A673 (cell line): ENCODE data around the gene DENND2D.

Experiments used
- EZH2 ChIP-seq: fragments of 200-600 bp; sonication (generic); IDR thresholded peaks from 2 replicates; pipeline ENCODE4 v1.6.1; 2017; ENCODE audit warnings: borderline replicate concordance, low read depth, mild to moderate bottlenecking, mixed read lengths, antibody characterized with exemption, low read length; ENCODE audit not compliant: poor library complexity, severe bottlenecking
- TF ChIP-seq, protein P1 (sequence below): fragments of 300-800, 200-600 bp; sonication (generic); conservative IDR thresholded peaks from 2 replicates; pipeline ENCODE4 v1.5.1; 2017; ENCODE audit warnings: low read depth, mild to moderate bottlenecking, antibody characterized with exemption, low read length, moderate library complexity, mixed read lengths

DNA sequence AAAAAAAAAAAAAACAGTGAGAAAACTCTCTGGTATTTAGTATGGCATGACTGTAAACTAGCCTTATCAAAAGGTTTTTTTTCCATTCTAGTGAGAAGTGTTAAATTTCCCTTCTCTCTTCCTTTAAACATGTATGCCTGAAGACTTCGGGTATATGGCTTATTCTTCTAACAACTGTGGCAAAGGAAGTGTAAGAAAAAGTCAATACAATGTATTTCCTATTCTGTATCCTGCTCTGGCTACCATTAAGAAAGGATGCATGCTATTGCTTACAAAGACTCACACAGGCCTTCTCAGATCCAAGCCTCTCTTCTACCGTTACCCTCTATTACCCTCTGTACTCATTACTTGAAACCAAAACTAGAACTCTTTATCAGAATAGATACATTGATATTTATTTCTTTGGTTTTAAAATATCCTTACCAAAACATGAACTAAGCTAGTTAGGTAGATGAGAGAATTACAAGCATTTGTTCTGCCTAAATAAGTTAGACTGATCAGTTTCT lies 52.0 kb downstream of the DENND2D start:
- TF ChIP-seq, protein P1, sequence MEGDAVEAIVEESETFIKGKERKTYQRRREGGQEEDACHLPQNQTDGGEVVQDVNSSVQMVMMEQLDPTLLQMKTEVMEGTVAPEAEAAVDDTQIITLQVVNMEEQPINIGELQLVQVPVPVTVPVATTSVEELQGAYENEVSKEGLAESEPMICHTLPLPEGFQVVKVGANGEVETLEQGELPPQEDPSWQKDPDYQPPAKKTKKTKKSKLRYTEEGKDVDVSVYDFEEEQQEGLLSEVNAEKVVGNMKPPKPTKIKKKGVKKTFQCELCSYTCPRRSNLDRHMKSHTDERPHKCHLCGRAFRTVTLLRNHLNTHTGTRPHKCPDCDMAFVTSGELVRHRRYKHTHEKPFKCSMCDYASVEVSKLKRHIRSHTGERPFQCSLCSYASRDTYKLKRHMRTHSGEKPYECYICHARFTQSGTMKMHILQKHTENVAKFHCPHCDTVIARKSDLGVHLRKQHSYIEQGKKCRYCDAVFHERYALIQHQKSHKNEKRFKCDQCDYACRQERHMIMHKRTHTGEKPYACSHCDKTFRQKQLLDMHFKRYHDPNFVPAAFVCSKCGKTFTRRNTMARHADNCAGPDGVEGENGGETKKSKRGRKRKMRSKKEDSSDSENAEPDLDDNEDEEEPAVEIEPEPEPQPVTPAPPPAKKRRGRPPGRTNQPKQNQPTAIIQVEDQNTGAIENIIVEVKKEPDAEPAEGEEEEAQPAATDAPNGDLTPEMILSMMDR, result no peak
- no peak for TF ChIP-seq EZH2
